SK-N-SH treated with all-trans-retinoic acid at 6 μM for 48 hours (cell line): ENCODE results near the gene TBCK.
A peak's percentile ranks its signal among the peaks of the same experiment; 100 is the strongest.

Experiments used
- ATAC-seq: fragments of 200-7000 bp; cut with Tn5 transposase; 3 replicates; pipeline ENCODE4 v1.9.1; 2020; ENCODE audit warnings: mild to moderate bottlenecking, moderate library complexity
- ARNTL ChIP-seq: fragments of 450-650 bp; formaldehyde crosslinking; IDR thresholded peaks from 2 replicates; pipeline ENCODE4 v1.5.0; 2020; ENCODE audit warnings: low read depth, mild to moderate bottlenecking, moderate library complexity, borderline replicate concordance
- BACH2 ChIP-seq: fragments of 250-450 bp; sonication (Bioruptor Pico); IDR thresholded peaks from 2 replicates; pipeline ENCODE4 v1.9.0; 2021; ENCODE audit warnings: mild to moderate bottlenecking, borderline replicate concordance
- CSDC2 ChIP-seq: fragments of 250-450 bp; sonication (Bioruptor Pico); IDR thresholded peaks from 2 replicates; pipeline ENCODE4 v1.5.0; 2020; ENCODE audit warnings: mild to moderate bottlenecking, moderate library complexity
- ESRRG ChIP-seq: fragments of 250-450 bp; sonication (Bioruptor Pico); IDR thresholded peaks from 2 replicates; pipeline ENCODE4 v1.6.1; 2021; ENCODE audit warnings: mild to moderate bottlenecking
- GLIS3 ChIP-seq: fragments of 250-450 bp; sonication (Bioruptor Pico); IDR thresholded peaks from 2 replicates; pipeline ENCODE4 v1.5.0; 2020; ENCODE audit warnings: mild to moderate bottlenecking, moderate library complexity
- ISL1 ChIP-seq: fragments of 250-450 bp; sonication (Bioruptor Pico); IDR thresholded peaks from 2 replicates; pipeline ENCODE4 v2.1.2; 2022; ENCODE audit warnings: mild to moderate bottlenecking, moderate library complexity
- OSR1 ChIP-seq: fragments of 250-450 bp; sonication (Bioruptor Pico); IDR thresholded peaks from 2 replicates; pipeline ENCODE4 v1.8.0; 2022; ENCODE audit warnings: moderate library complexity, mild to moderate bottlenecking, inconsistent platforms
- PATZ1 ChIP-seq: fragments of 250-450 bp; sonication (Bioruptor Pico); IDR thresholded peaks from 2 replicates; pipeline ENCODE4 v1.8.0; 2020; ENCODE audit warnings: mild to moderate bottlenecking, moderate library complexity, borderline replicate concordance
- PPARA ChIP-seq: fragments of 250-450 bp; sonication (Bioruptor Pico); IDR thresholded peaks from 2 replicates; pipeline ENCODE4 v1.5.0; 2020; ENCODE audit warnings: mild to moderate bottlenecking, borderline replicate concordance
- SNAI2 ChIP-seq: fragments of 250-450 bp; sonication (Bioruptor Pico); IDR thresholded peaks from 2 replicates; pipeline ENCODE4 v1.5.0; 2020; ENCODE audit warnings: mild to moderate bottlenecking, moderate library complexity
- TCF4 ChIP-seq: fragments of 250-450 bp; sonication (Bioruptor Pico); IDR thresholded peaks from 2 replicates; pipeline ENCODE4 v1.8.0; 2021; ENCODE audit warnings: mild to moderate bottlenecking, moderate library complexity, borderline replicate concordance
- TOX ChIP-seq: fragments of 250-450 bp; sonication (Bioruptor Pico); IDR thresholded peaks from 2 replicates; pipeline ENCODE4 v1.8.0; 2021; ENCODE audit warnings: mild to moderate bottlenecking, moderate library complexity, borderline replicate concordance
- ZC3H10 ChIP-seq: fragments of 250-450 bp; sonication (Bioruptor Pico); IDR thresholded peaks from 2 replicates; pipeline ENCODE4 v1.5.1; 2021; ENCODE audit warnings: mild to moderate bottlenecking, moderate library complexity
- ZFP3 ChIP-seq: fragments of 250-450 bp; sonication (Bioruptor Pico); IDR thresholded peaks from 2 replicates; pipeline ENCODE4 v1.5.0; 2020; ENCODE audit warnings: mild to moderate bottlenecking, moderate library complexity
- ZFP30 ChIP-seq: fragments of 450-650 bp; formaldehyde crosslinking; IDR thresholded peaks from 2 replicates; pipeline ENCODE4 v1.5.0; 2022; ENCODE audit warnings: mild to moderate bottlenecking, moderate library complexity
- ZNF565 ChIP-seq: fragments of 450-650 bp; formaldehyde crosslinking; conservative IDR thresholded peaks from 2 replicates; pipeline ENCODE4 v1.5.0; 2020; ENCODE audit warnings: low read depth, mild to moderate bottlenecking, moderate library complexity
- ZNF70 ChIP-seq: fragments of 450-650 bp; formaldehyde crosslinking; IDR thresholded peaks from 2 replicates; pipeline ENCODE4 v1.5.0; 2020; ENCODE audit warnings: mild to moderate bottlenecking, moderate library complexity
- ZNF8 ChIP-seq: fragments of 450-650 bp; formaldehyde crosslinking; IDR thresholded peaks from 2 replicates; pipeline ENCODE4 v1.5.0; 2020; ENCODE audit warnings: mild to moderate bottlenecking, moderate library complexity
- TF ChIP-seq, protein P1 (sequence below): fragments of 250-450 bp; sonication (Bioruptor Pico); IDR thresholded peaks from 2 replicates; pipeline ENCODE4 v1.8.0; 2021; ENCODE audit warnings: low read depth, mild to moderate bottlenecking, moderate library complexity, borderline replicate concordance
- TF ChIP-seq, protein P2 (sequence below): fragments of 250-450 bp; sonication (Bioruptor Pico); IDR thresholded peaks from 2 replicates; pipeline ENCODE4 v1.5.1; 2021; ENCODE audit warnings: mild to moderate bottlenecking, moderate library complexity
- TF ChIP-seq, protein P3 (sequence below): fragments of 250-450 bp; sonication (Bioruptor Pico); IDR thresholded peaks from 2 replicates; pipeline ENCODE4 v1.5.0; 2020; ENCODE audit warnings: mild to moderate bottlenecking, moderate library complexity
- TF ChIP-seq, protein P4 (sequence below): fragments of 250-450 bp; sonication (Bioruptor Pico); IDR thresholded peaks from 2 replicates; pipeline ENCODE4 v1.5.1; 2020; ENCODE audit warnings: low read depth, mild to moderate bottlenecking, moderate library complexity

TBCK gene

GRCh38 chr4:106302062-106302438, 14.0 kb downstream of the TBCK start:
- TF ChIP-seq, protein P1, sequence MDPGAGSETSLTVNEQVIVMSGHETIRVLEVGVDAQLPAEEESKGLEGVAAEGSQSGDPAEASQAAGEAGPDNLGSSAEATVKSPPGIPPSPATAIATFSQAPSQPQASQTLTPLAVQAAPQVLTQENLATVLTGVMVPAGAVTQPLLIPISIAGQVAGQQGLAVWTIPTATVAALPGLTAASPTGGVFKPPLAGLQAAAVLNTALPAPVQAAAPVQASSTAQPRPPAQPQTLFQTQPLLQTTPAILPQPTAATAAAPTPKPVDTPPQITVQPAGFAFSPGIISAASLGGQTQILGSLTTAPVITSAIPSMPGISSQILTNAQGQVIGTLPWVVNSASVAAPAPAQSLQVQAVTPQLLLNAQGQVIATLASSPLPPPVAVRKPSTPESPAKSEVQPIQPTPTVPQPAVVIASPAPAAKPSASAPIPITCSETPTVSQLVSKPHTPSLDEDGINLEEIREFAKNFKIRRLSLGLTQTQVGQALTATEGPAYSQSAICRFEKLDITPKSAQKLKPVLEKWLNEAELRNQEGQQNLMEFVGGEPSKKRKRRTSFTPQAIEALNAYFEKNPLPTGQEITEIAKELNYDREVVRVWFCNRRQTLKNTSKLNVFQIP (CRISPR knock-in tag), result no peak
- TF ChIP-seq, protein P2, sequence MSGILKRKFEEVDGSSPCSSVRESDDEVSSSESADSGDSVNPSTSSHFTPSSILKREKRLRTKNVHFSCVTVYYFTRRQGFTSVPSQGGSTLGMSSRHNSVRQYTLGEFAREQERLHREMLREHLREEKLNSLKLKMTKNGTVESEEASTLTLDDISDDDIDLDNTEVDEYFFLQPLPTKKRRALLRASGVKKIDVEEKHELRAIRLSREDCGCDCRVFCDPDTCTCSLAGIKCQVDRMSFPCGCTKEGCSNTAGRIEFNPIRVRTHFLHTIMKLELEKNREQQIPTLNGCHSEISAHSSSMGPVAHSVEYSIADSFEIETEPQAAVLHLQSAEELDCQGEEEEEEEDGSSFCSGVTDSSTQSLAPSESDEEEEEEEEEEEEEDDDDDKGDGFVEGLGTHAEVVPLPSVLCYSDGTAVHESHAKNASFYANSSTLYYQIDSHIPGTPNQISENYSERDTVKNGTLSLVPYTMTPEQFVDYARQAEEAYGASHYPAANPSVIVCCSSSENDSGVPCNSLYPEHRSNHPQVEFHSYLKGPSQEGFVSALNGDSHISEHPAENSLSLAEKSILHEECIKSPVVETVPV, result no peak
- TF ChIP-seq, protein P3, sequence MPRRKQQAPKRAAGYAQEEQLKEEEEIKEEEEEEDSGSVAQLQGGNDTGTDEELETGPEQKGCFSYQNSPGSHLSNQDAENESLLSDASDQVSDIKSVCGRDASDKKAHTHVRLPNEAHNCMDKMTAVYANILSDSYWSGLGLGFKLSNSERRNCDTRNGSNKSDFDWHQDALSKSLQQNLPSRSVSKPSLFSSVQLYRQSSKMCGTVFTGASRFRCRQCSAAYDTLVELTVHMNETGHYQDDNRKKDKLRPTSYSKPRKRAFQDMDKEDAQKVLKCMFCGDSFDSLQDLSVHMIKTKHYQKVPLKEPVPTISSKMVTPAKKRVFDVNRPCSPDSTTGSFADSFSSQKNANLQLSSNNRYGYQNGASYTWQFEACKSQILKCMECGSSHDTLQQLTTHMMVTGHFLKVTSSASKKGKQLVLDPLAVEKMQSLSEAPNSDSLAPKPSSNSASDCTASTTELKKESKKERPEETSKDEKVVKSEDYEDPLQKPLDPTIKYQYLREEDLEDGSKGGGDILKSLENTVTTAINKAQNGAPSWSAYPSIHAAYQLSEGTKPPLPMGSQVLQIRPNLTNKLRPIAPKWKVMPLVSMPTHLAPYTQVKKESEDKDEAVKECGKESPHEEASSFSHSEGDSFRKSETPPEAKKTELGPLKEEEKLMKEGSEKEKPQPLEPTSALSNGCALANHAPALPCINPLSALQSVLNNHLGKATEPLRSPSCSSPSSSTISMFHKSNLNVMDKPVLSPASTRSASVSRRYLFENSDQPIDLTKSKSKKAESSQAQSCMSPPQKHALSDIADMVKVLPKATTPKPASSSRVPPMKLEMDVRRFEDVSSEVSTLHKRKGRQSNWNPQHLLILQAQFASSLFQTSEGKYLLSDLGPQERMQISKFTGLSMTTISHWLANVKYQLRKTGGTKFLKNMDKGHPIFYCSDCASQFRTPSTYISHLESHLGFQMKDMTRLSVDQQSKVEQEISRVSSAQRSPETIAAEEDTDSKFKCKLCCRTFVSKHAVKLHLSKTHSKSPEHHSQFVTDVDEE (CRISPR knock-in tag), result no peak
- TF ChIP-seq PATZ1 (no peak), PPARA (CRISPR knock-in tag) (no peak), ZNF565 (CRISPR knock-in tag) (no peak), ZNF8 (CRISPR knock-in tag) (no peak), BACH2 (CRISPR knock-in tag) (no peak), ISL1 (CRISPR knock-in tag) (no peak; the same call in 1 of the 2 replicates), TCF4 (CRISPR knock-in tag) (no peak), CSDC2 (no peak), ZNF70 (CRISPR knock-in tag) (no peak), GLIS3 (no peak), ARNTL (CRISPR knock-in tag) (no peak), OSR1 (CRISPR knock-in tag) (no peak), SNAI2 (CRISPR knock-in tag) (no peak), ZFP30 (CRISPR knock-in tag) (no peak)
- TF ChIP-seq, protein P4, sequence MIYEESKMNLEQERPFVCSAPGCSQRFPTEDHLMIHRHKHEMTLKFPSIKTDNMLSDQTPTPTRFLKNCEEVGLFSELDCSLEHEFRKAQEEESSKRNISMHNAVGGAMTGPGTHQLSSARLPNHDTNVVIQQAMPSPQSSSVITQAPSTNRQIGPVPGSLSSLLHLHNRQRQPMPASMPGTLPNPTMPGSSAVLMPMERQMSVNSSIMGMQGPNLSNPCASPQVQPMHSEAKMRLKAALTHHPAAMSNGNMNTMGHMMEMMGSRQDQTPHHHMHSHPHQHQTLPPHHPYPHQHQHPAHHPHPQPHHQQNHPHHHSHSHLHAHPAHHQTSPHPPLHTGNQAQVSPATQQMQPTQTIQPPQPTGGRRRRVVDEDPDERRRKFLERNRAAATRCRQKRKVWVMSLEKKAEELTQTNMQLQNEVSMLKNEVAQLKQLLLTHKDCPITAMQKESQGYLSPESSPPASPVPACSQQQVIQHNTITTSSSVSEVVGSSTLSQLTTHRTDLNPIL (CRISPR knock-in tag), result no peak
- no peak for ATAC-seq

DNA sequence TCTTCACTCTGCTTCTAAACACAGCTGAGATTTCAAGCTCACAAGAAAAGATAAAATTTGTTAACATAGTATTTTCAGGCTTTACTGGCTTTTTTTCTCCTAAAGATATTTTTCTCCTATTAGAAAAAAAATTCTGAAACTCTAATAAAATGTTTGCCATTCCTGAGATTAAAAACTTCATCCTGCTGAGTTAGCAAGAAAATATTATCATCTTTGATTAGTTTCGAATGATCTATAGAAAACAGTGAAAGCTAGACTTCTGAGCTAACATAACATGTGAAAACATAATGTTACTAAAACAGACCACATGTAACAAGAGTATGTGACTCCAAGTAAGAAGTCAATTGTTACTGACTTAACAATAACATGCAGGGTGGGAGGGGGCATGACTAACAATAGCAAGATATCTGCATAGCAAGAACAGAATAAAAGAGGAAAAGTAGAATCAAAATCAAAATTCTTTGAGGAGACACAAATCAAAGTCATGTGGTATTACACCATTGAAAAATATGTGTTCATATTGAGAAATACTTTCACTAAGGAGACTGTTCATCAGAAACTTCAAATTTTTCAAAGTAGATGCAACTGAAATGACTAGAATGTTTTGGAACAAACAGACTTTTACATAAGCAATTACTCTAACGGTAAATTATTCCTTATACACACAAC, 14.5 kb downstream of the TBCK start:
- TF ChIP-seq ISL1 (CRISPR knock-in tag), result peak; percentile 55
- no peak for TF ChIP-seq TCF4 (CRISPR knock-in tag)
- no peak for TF ChIP-seq ZFP30 (CRISPR knock-in tag)
- TF ChIP-seq ZFP3 (CRISPR knock-in tag), result no peak
- no peak for TF ChIP-seq TOX (CRISPR knock-in tag)
- no peak for ATAC-seq

DNA sequence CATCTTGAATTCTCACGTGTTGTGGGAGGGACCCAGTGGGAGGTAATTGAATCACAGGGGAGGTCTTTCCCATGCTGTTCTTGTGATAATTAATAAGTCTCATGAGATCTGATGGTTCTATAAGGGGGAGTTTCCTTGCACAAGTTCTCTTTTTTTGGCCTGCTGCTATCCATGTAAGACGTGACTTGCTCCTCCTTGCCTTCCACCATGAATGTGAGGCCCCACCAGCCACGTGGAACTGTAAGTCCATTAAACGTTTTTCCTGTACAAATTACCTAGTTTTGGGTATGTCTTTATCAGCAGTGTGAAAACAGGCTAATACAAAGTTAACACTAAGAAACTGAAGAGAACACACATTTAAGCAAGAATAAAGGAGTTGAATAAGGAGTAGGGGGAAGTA, 16.0 kb downstream of the TBCK start:
- ATAC-seq, result no peak
- TF ChIP-seq GLIS3, result no peak
- TF ChIP-seq OSR1 (CRISPR knock-in tag), result no peak
- TF ChIP-seq, protein P1 (CRISPR knock-in tag), result no peak
- TF ChIP-seq ZNF8 (CRISPR knock-in tag), result no peak
- TF ChIP-seq PPARA (CRISPR knock-in tag), result no peak
- TF ChIP-seq ESRRG, result no peak
- TF ChIP-seq ZFP30 (CRISPR knock-in tag), result no peak
- TF ChIP-seq SNAI2 (CRISPR knock-in tag), result no peak
- TF ChIP-seq ZC3H10 (CRISPR knock-in tag), result no peak
- no peak for TF ChIP-seq ZNF565 (CRISPR knock-in tag)
- TF ChIP-seq PATZ1, result no peak
- TF ChIP-seq ISL1 (CRISPR knock-in tag), result no peak
